ENCODE measurements around the gene TRIM49C.
"Not testable (repeated sequence)": the region's sequence is repeated elsewhere in the genome, so short reads cannot be mapped to it uniquely, and the experiment has no call there.

TRIM49C gene

DNA sequence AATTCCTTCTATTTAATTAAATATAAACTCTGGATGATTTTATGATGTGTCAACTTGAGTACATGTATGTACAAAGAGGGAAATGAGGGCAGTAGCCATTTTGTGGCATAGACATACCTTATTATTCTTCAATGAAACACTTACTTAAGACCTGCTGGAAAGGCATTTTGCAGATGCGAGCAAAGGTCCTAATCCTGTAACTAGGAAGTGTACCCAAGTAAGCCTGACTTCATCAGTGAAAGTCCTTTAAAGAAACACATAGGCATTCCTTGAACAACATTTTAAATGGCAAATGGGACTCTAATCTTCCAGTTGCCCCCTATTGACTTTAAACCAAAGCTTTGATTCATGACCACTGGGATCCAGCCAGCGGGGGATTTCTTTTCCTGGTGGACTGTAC lies at the start of gene TRIM49C:
Gene TRIM49C (plus strand): TSS at position 301 of the 400 bp plus-strand sequence. CDS start 4,106 bp downstream, outside the sequence.
- not testable (repeated sequence) for DNase-seq

DNA sequence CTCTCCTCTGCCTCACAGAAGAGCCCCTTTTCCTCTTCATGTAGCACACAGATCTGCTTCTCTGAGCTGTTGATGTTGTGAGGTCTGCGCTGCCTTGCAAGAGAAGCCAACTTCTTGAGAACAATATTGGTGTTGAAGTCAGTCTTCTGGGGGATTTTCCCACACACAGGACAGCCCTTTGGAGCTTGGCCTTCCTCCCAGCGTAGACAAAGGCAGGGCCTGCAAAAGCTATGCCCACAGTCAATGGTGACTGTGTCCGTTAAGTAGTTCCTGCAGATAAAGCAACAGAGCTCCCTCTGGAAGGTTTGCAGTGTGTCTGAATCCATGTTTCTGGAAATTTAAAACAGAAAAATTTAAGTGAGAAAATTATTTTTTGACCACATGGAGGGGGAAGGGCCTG lies 6.7 kb upstream of the TRIM49C start:
- DNase-seq: not testable (repeated sequence)

- DNase-seq: not testable (repeated sequence)
These were observed 20.8 kb downstream of the TRIM49C start for GRCh38 chr11:90051591-90052209.

GRCh38 chr11:90052311-90052710 lies 21.4 kb downstream of the TRIM49C start:
- not testable (repeated sequence) for DNase-seq

- DNase-seq: not testable (repeated sequence)
These were observed 22.6 kb downstream of the TRIM49C start for GRCh38 chr11:90053545-90053944.

DNA sequence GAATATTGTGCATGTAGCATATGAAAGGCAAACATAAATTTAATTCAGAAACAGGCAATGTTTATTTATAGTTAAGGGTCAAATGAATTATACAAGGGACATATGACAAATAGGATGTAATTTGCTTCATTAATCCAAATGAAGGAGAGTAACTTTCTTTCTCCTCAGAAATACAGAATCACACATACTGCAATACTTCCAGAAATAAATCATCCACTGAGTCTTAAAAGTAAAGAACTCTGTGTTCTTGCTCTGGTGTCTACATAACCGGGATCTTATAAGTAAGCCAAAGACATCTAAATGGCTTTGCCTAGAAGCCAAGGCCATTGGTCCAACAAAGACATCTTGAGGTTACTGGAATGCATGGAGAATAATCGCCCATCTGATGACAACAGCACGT lies 54.7 kb downstream of the TRIM49C start, which contains the start of gene UBTFL1:
Gene UBTFL1 (plus strand): TSS at position 301 of the 400 bp plus-strand sequence. CDS start 0 bp downstream, at position 301.
- not testable (repeated sequence) for DNase-seq

- not testable (repeated sequence) for DNase-seq
These were observed 57.8 kb downstream of the TRIM49C start for GRCh38 chr11:90088731-90089130.
